Stimulated activated memory B cell treated with anti-CD40 and anti-IgM and Interleukin-4, amounts not matched to agents 10 μg/mL and 1 μg/mL and 100 μg/mL, for 72 hours (primary cell): ENCODE results near the gene MKLN1.
A peak's percentile ranks its signal among the peaks of the same experiment; 100 is the strongest.

Source experiments
- ATAC-seq: fragments of 150-1000 bp; cut with Tn5 transposase; 2 replicates; pipeline ENCODE4 v1.10.0; 2021
- H3K27ac Mint-ChIP-seq: one replicate; pipeline ENCODE4 v1.8.0; 2022; ENCODE audit warnings: mild to moderate bottlenecking, mixed read lengths
- H3K27me3 Mint-ChIP-seq: one replicate; pipeline ENCODE4 v1.8.0; 2022; ENCODE audit warnings: mixed read lengths
- H3K36me3 Mint-ChIP-seq: one replicate; pipeline ENCODE4 v1.8.0; 2022; ENCODE audit warnings: mixed read lengths
- H3K4me1 Mint-ChIP-seq: one replicate; pipeline ENCODE4 v1.8.0; 2022; ENCODE audit warnings: mixed read lengths
- H3K4me3 Mint-ChIP-seq: one replicate; pipeline ENCODE4 v1.8.0; 2022; ENCODE audit warnings: mild to moderate bottlenecking, moderate library complexity, mixed read lengths
- H3K9me3 Mint-ChIP-seq: one replicate; pipeline ENCODE4 v1.8.0; 2022; ENCODE audit warnings: mixed read lengths

MKLN1 gene

DNA sequence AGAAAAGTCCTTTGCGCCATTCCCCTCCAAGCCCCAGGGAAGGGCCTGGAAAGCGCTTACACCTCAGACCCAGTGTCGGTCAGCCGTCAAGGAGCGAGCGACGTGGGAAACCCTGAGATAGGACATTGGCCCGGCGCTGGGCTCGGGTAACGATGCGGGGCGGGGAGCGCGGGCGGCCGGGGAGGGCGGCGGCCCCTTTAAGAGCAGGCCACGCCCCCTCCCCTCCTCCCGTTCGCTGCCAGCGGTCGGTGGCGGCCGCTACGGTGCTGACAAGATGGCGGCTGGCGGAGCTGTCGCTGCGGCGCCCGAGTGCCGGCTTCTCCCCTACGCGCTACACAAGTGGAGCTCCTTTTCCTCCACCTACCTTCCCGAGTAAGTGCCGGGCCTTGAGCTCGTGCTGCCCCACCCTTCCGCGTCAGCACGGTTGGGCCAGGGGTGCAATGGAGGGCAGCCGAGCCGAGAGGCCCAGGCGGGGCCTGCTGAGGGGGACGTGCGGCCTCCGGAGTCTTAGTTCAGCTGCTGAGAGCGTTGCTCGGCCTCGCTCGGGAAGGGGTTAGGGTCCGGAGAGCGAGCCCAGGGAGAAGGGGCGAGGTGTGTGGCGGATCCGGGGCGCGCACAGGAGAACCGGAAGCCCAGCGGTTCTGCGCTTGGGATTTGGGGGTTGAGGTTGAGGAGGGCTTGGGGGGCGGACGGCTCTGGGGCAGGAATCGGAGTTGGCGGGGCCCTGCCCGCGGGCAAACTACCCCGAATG is at the start of gene MKLN1:
TSS of gene MKLN1 (plus strand) at position 251 of the 751 bp plus-strand sequence. CDS start at position 275, 24 bp downstream.
- Mint-ChIP-seq H3K4me3 (peak within 1 kb of the TSS; percentile 92), H3K27me3 (no peaks in the 10 kb centered on the region), H3K36me3 (peaks cover 6% of the 10 kb centered on the region), H3K4me1 (peaks cover 56% of the 10 kb centered on the region), H3K9me3 (no peaks in the 10 kb centered on the region), H3K27ac (peak within 1 kb of the TSS; percentile 98)
- ATAC-seq = peak; percentile 98

DNA sequence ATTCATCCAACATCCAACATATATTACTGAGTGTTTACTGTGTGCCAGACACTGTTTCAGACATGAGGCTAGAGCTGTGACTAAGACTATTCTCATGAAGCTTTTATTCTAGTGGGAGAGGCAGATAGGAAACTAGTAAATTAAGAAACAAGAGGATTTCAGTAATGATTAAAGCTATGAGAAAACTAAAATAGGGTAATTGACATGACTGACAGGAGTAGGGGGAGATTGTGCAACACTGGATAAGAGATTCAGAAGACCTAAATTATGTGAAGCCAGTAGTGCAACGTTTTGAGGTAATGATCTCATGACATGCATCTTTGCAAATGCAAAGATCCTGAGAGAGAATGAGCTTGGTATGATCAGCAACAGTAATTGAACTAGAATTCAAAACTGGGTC is 48.6 kb upstream of the MKLN1 start:
- no peak overlapping the region for H3K27ac Mint-ChIP-seq
- H3K36me3 Mint-ChIP-seq = no peaks in the 10 kb centered on the region
- no peak for ATAC-seq
- H3K27me3 Mint-ChIP-seq = no peaks in the 10 kb centered on the region
- H3K9me3 Mint-ChIP-seq = peaks cover 7% of the 10 kb centered on the region
- H3K4me3 Mint-ChIP-seq = no peak overlapping the region
- peaks cover 4% of the 10 kb centered on the region for H3K4me1 Mint-ChIP-seq

DNA sequence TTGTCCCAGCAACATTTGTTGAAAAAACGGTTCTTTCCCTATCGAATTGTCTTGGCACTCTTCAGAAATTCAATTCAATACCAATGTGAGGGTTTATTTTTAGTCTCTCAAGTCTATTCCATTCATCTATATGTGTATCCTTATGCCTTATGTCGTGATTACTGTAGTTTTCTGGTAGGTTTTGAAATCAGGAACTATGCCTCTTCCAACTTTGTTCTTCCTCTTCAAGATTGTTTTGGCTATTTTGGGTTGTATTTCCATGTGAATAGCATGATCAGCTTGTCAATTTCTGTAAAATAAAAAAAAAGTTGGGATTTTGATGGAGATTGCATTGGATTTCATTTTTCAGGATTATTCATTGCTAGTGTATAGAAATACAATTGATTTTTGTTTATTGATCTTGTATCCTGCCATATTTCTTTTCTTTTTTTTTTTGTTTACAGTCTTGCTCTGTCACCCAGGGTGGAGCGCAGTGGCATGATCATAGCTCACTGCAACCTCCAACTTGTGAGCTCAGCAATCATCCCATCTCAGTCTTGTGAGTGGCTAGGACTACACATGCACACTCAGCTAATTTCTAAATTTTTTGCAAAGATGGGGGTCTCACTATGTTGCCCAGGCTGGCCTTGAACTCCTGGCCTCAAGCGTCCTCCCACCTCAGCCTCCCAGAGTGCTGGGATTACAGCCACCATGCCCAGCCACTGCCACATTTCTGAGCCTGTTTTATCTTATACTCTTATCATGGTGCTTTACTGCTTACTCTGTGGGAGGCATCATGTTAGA is 46.2 kb upstream of the MKLN1 start:
- H3K27ac Mint-ChIP-seq = no peak overlapping the region
- peaks cover 7% of the 10 kb centered on the region for H3K9me3 Mint-ChIP-seq
- H3K36me3 Mint-ChIP-seq = no peaks in the 10 kb centered on the region
- no peak for ATAC-seq
- H3K27me3 Mint-ChIP-seq = no peaks in the 10 kb centered on the region
- H3K4me3 Mint-ChIP-seq = no peak overlapping the region
- H3K4me1 Mint-ChIP-seq = peaks cover 4% of the 10 kb centered on the region

DNA sequence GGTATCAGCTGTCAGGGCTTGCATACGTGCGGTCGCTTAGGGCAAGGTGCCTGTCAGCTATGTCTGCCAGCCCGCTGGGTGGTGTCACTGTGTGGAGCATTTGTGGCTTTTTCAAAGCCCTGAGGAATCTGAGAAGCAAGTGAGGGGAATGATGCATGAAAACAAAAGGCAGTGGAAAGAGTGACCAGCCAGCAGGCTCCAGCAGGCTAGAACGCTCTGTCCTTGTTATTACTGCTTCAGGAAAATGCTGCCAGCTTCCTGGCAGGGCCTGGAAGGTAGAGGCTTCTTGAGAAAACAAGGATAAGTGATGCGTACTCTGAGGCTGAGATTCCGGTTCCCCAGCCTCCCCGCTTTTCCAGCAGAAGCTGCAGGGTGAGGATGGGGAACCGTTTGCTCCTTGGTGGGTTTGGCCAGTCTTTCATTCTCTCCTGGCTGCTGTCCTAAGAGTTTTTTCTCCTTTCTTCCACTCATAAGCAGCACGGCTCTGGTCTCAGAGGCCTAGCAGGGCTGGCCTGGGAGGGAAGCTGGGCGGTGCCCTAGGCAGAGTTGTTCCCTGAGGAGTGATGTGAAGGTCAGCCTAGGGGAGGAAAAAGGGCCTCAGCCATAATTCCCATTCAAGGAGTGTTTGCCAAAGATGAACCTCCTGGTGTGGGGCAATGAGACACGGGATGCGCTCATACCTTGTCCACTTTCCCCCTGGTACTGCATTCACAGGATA is 42.8 kb upstream of the MKLN1 start:
- H3K27me3 Mint-ChIP-seq = no peaks in the 10 kb centered on the region
- H3K36me3 Mint-ChIP-seq = peaks cover 7% of the 10 kb centered on the region
- no peak overlapping the region for H3K4me3 Mint-ChIP-seq

DNA sequence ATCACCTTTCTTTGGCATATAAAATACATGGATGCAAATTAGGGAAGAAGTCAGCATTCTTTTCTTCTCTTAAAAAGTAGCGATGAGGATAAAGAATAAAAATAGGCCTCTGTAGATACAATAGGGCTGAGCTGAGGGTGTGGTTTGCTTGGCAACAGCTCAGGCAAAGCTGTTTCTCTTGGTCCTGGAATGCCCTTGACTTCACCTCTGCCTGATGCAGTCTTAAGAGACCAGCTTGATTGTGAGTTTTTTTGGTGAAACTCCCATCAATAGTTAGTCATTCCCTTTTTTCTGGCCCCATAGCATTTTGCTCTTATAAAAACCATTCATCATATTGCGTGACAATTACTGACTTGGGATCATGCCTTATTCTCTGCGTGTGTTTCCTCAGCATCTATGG is 42.1 kb upstream of the MKLN1 start:
- peaks cover 4% of the 10 kb centered on the region for H3K4me1 Mint-ChIP-seq
- peaks cover 7% of the 10 kb centered on the region for H3K36me3 Mint-ChIP-seq
- H3K27ac Mint-ChIP-seq = no peak overlapping the region
- H3K4me3 Mint-ChIP-seq = no peak overlapping the region
- peaks cover 9% of the 10 kb centered on the region for H3K9me3 Mint-ChIP-seq
- ATAC-seq = no peak
- no peaks in the 10 kb centered on the region for H3K27me3 Mint-ChIP-seq

More for the DNA sequence above, 42.8 kb upstream of the MKLN1 start:
- no peak for ATAC-seq
- Mint-ChIP-seq H3K27ac (no peak overlapping the region), H3K4me1 (peaks cover 4% of the 10 kb centered on the region), H3K9me3 (peaks cover 11% of the 10 kb centered on the region)

DNA sequence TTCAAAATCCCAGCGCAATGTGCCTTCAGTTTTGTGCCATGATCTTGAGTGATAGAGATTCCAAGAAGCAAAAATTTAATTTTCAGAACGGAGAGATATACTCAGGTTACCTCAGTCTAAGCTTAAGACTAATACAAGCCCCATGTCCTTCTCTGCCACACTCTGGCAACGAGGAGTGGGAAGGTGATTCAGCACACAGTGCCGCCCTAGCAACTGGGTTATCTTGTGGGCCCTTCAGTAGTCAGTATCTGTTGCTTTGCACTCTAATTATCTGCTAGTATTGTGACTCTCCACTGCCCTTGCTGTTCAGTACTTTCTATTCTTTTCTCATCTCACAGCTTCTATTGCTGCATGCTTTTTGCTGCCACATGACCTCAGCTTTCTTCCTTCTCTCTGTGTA is 39.2 kb upstream of the MKLN1 start:
- peaks cover 7% of the 10 kb centered on the region for H3K36me3 Mint-ChIP-seq
- no peaks in the 10 kb centered on the region for H3K27me3 Mint-ChIP-seq
- ATAC-seq = no peak
- H3K4me1 Mint-ChIP-seq = peaks cover 1% of the 10 kb centered on the region
- peaks cover 6% of the 10 kb centered on the region for H3K9me3 Mint-ChIP-seq
- no peak overlapping the region for H3K27ac Mint-ChIP-seq
- H3K4me3 Mint-ChIP-seq = no peak overlapping the region

GRCh38 chr7:131289051-131289450 is 38.6 kb upstream of the MKLN1 start:
- no peak for ATAC-seq
- H3K36me3 Mint-ChIP-seq = peaks cover 7% of the 10 kb centered on the region

DNA sequence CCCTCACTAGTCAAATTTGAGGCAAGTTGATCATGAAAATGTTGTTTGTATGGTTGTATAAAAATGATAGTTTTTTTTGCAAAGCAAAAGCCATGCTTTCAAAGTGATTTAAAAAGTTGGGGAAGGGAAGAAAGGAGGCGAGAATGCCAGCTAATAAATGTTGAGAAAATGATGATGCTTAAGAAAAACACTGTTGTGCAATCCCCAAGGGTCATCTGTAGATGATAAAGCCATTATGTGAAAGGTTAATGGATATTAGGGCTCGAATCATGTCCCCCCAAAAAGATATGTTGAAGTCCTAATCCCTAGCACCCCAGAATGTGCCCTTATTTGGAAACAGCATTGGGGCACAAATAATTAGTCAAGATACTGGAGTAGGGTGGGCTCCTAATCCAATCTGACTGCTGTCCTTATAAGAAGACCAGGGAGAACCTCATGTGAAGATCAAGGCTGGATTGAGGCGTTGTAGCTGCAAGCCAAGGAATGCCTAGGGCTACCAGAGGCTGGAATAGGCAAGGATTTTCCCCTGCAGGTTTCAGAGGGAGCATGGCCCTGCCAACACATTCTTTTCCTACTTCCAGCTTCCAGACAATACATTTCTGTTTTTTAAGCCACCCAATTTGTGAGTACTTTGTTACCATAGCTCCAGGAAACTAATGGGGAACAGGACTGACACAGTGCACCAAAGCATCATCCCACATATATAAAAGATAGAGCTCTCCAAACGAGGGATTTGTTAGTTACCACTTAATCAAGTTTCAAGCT is 35.4 kb upstream of the MKLN1 start:
- no peak for ATAC-seq
- peaks cover 6% of the 10 kb centered on the region for H3K9me3 Mint-ChIP-seq
- no peaks in the 10 kb centered on the region for H3K27me3 Mint-ChIP-seq
- H3K4me1 Mint-ChIP-seq = no peaks in the 10 kb centered on the region
- peaks cover 7% of the 10 kb centered on the region for H3K36me3 Mint-ChIP-seq
- no peak overlapping the region for H3K4me3 Mint-ChIP-seq
- H3K27ac Mint-ChIP-seq = no peak overlapping the region

More at GRCh38 chr7:131289051-131289450, 38.6 kb upstream of the MKLN1 start:
- no peak overlapping the region for H3K27ac Mint-ChIP-seq
- no peak overlapping the region for H3K4me3 Mint-ChIP-seq
- H3K9me3 Mint-ChIP-seq = peaks cover 6% of the 10 kb centered on the region
- H3K27me3 Mint-ChIP-seq = no peaks in the 10 kb centered on the region
- H3K4me1 Mint-ChIP-seq = no peaks in the 10 kb centered on the region

GRCh38 chr7:131293018-131293417 is 34.7 kb upstream of the MKLN1 start:
- no peak overlapping the region for H3K4me3 Mint-ChIP-seq
- ATAC-seq = no peak
- H3K27ac Mint-ChIP-seq = no peak overlapping the region
- no peaks in the 10 kb centered on the region for H3K27me3 Mint-ChIP-seq
- H3K4me1 Mint-ChIP-seq = no peaks in the 10 kb centered on the region
- peaks cover 2% of the 10 kb centered on the region for H3K36me3 Mint-ChIP-seq
- H3K9me3 Mint-ChIP-seq = peaks cover 3% of the 10 kb centered on the region

GRCh38 chr7:131294553-131294952 is 33.1 kb upstream of the MKLN1 start:
- no peaks in the 10 kb centered on the region for H3K27me3 Mint-ChIP-seq
- H3K9me3 Mint-ChIP-seq = no peaks in the 10 kb centered on the region
- H3K4me3 Mint-ChIP-seq = no peak overlapping the region
- no peaks in the 10 kb centered on the region for H3K36me3 Mint-ChIP-seq
- no peaks in the 10 kb centered on the region for H3K4me1 Mint-ChIP-seq
- no peak for ATAC-seq
- H3K27ac Mint-ChIP-seq = no peak overlapping the region

- Mint-ChIP-seq H3K27ac (no peak overlapping the region), H3K36me3 (no peaks in the 10 kb centered on the region), H3K9me3 (no peaks in the 10 kb centered on the region), H3K4me3 (no peak overlapping the region), H3K27me3 (no peaks in the 10 kb centered on the region), H3K4me1 (no peaks in the 10 kb centered on the region)
- ATAC-seq = no peak
Measured at GRCh38 chr7:131298608-131298992, 29.1 kb upstream of the MKLN1 start.

GRCh38 chr7:131299074-131299473 is 28.6 kb upstream of the MKLN1 start:
- H3K27ac Mint-ChIP-seq = no peak overlapping the region
- H3K9me3 Mint-ChIP-seq = no peaks in the 10 kb centered on the region
- H3K36me3 Mint-ChIP-seq = no peaks in the 10 kb centered on the region
- H3K4me1 Mint-ChIP-seq = no peaks in the 10 kb centered on the region
- no peak overlapping the region for H3K4me3 Mint-ChIP-seq
- ATAC-seq = no peak
- H3K27me3 Mint-ChIP-seq = no peaks in the 10 kb centered on the region

- Mint-ChIP-seq H3K4me1 (no peaks in the 10 kb centered on the region), H3K27ac (no peak overlapping the region), H3K27me3 (no peaks in the 10 kb centered on the region), H3K9me3 (no peaks in the 10 kb centered on the region), H3K4me3 (no peak overlapping the region), H3K36me3 (no peaks in the 10 kb centered on the region)
- ATAC-seq = no peak
Measured at GRCh38 chr7:131300078-131300477, 27.6 kb upstream of the MKLN1 start.

DNA sequence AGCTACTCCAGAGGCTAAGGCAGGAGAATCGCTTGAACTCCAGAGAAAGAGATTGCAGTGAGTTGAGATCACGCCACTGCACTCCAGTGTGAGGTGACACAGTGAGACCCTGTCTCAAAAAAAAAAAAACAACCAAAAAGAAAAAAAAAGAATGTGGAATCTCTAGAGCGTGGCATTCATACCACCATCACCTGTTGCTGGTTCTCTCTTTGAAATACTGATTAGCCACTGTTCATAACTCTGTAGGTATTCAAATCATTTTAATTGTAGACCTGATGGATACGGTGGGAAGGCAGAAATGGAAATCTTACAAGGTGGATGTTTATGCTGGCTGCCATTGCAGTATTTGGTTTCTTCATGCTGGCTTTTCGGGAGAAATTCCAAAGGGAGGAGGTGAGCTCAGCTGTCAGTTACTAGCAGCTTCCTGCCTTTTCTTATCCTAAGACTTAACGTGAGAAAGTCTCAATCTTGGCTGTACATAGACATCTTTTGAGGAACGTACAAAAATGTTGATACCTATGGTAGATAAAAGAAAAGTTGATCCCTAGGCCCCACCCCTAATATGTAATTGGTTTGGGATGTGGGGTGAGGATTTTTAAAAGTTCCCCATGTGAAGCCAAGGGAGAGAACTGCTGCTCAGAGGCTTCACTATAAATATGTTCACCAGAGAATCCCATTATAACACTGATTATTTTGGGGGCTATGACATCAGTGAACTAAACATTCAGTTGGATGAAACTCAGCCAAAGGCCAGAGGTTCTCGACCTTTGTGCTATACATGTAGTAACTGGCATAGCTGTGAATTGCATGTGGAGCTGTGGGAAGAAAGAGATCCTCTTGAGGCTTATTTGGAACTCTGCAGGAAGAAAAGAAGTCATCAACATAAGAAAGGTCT is 26.9 kb upstream of the MKLN1 start:
- ATAC-seq = no peak
- Mint-ChIP-seq H3K4me3 (no peak overlapping the region), H3K27me3 (no peaks in the 10 kb centered on the region), H3K4me1 (no peaks in the 10 kb centered on the region), H3K9me3 (peaks cover under 1% of the 10 kb centered on the region), H3K36me3 (no peaks in the 10 kb centered on the region), H3K27ac (no peak overlapping the region)
